Mucosa of rectum (tissue), 2 donors: ENCODE data around the gene SLC2A13.
"Not testable (repeated sequence)": the region's sequence is repeated elsewhere in the genome, so short reads cannot be mapped to it uniquely, and the experiment has no call there.

Experiments used
- H3K27ac ChIP-seq, 2 donors: one replicate each; pipeline ENCODE4 v1.7.0; 2013; ENCODE audit warnings: inconsistent platforms in 2 of 2, low read depth in 2 of 2, low read length in 2 of 2
- H3K27me3 ChIP-seq, 2 donors: one replicate each; pipeline ENCODE4 v1.7.0; 2013; ENCODE audit warnings: low read length in 2 of 2; ENCODE audit not compliant: control insufficient read depth in 2 of 2, insufficient read depth in 2 of 2
- H3K36me3 ChIP-seq, 2 donors: one replicate each; pipeline ENCODE4 v1.7.0; 2013; ENCODE audit warnings: low read length in 2 of 2; ENCODE audit not compliant: control insufficient read depth in 2 of 2, insufficient read depth in 2 of 2
- H3K4me1 ChIP-seq, 2 donors: one replicate each; pipeline ENCODE4 v1.7.0; 2013; ENCODE audit warnings: low read length in 2 of 2, mild to moderate bottlenecking in 1 of 2; ENCODE audit not compliant: control insufficient read depth in 2 of 2, insufficient read depth in 2 of 2
- H3K4me3 ChIP-seq, 2 donors: one replicate each; pipeline ENCODE4 v1.7.0; 2013; ENCODE audit warnings: low read length in 2 of 2
- H3K9ac ChIP-seq, 2 donors: one replicate each; pipeline ENCODE4 v1.7.0; 2013; ENCODE audit warnings: low read length in 2 of 2, low read depth in 1 of 2, mild to moderate bottlenecking in 1 of 2
- H3K9me3 ChIP-seq, 2 donors: one replicate each; pipeline ENCODE4 v1.7.0; 2013; ENCODE audit warnings: low read length in 2 of 2; ENCODE audit not compliant: control insufficient read depth in 2 of 2
- donor health status: healthy.
- donor health status: Normal muscosa, but diverticular disease.

The SLC2A13 gene

DNA sequence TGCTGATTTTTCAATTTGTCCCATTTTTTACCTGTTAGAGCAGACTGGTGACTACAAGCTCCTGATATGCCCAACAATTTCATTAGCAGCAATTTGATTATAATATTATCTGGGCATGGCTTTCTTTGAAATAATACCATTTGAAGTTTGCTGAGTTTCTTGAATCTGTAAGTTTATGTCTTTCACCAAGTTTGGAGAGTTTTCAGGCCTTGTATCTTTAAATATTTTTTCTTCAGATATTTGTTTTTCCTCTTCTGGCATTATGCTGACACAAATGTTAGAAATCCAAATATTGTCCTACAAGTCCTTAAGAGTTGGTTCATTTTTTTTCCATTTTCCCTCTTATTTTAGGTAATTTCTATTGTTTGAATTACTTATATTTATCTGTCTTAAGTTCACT is 30.4 kb downstream of the SLC2A13 start:
- H3K4me1 ChIP-seq = no peaks in the 10 kb centered on the region
- H3K9ac ChIP-seq = no peak overlapping the region

DNA sequence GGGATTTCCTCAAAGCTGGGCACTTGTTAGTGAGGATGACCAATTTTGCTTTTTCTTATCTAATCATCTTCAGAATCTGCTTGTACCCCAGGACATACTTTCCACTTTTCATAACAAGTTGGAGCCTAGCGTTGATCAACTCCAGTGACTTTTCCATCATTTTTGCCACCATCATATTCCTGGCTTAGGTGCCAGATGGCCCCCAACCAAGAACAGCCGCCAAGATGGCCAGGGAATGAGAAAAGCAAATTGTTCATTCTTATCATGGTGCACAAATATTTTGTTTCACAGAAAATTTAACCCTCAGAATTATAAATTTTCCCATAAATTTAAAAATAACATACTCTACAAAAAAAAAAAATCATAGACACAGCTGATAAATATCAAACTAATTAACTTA is 37.5 kb downstream of the SLC2A13 start:
- Histone ChIP-seq H3K9me3 (no peaks in the 10 kb centered on the region), H3K27ac (no peak overlapping the region), H3K4me3 (no peak overlapping the region), H3K4me1 (no peaks in the 10 kb centered on the region), H3K27me3 (no peaks in the 10 kb centered on the region), H3K36me3 (no peaks in the 10 kb centered on the region), H3K9ac (no peak overlapping the region)

More for the DNA sequence above, 30.4 kb downstream of the SLC2A13 start:
- Histone ChIP-seq H3K9me3 (no peaks in the 10 kb centered on the region), H3K27ac (no peak overlapping the region), H3K4me3 (no peak overlapping the region), H3K36me3 (no peaks in the 10 kb centered on the region), H3K27me3 (no peaks in the 10 kb centered on the region)

DNA sequence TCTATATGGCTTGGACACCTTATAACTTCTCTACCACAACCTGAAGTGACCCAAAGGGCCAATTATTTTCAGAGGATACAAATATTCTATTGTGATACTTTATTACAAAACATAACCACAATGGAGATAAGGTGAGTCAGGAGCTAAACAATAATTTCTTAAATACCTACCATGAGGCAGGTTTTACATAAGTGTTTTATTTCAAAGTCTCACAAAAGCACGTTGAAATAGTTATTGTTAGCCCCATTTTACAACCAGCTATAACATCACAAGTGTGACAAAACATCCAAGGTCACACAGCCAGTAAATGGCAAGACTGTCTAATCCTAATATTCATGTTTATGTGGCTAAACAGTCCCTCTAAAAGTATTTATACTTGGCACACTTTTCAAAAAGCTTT is 40.2 kb downstream of the SLC2A13 start:
- H3K4me3 ChIP-seq = no peak overlapping the region
- no peaks in the 10 kb centered on the region for H3K9me3 ChIP-seq
- H3K27ac ChIP-seq = no peak overlapping the region
- H3K9ac ChIP-seq = no peak overlapping the region
- no peaks in the 10 kb centered on the region for H3K36me3 ChIP-seq
- H3K4me1 ChIP-seq = no peaks in the 10 kb centered on the region
- H3K27me3 ChIP-seq = no peaks in the 10 kb centered on the region

DNA sequence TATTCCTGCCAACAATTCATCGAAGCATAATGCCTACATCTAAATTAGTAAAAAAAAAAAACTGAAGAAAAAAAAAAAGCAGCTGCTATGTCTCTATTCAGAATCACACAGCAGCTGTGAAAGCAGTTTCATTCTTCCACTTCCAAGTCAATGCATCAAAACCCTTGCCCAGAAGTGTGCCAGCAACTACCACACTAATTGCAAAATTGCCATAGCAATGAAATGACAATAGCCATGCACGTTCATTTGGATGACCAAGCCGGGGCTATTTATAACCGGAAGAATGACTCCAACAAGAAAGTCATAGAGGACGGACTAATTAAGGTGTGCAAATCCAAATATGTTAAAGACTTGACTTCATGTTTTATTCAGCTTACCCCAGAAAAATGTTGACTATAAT is 42.5 kb downstream of the SLC2A13 start:
- H3K27ac ChIP-seq = no peak overlapping the region
- H3K36me3 ChIP-seq = no peaks in the 10 kb centered on the region
- H3K9me3 ChIP-seq = no peaks in the 10 kb centered on the region
- H3K4me1 ChIP-seq = peaks cover 0 to under 1% of the 10 kb centered on the region in 2 donors
- H3K9ac ChIP-seq = no peak overlapping the region
- H3K4me3 ChIP-seq = no peak overlapping the region
- no peaks in the 10 kb centered on the region for H3K27me3 ChIP-seq

DNA sequence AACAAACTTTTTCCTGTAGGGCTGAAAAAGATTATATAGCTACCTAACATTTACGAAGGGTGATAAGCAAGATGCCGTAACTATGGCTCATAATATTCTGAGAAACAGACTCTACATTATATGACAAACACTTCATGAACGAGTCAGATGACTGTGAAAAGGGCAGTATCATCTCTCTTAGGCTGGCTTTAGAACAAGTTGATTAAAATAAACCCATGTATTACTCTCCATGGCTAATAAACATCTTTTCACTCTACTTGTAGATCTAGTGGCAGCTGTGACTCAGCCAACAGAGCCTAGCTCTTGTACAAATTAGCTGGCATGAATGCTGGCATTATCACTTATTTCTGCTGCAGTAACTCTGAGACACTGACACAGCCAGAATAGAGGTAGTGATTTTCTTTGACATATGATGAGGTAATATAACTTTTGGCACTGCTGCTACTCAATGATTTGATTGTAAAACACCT is 47.1 kb downstream of the SLC2A13 start:
- peak overlapping the region; percentile 10 to 12 for H3K27ac ChIP-seq
- peak overlapping the region in 1 of 2 donors; percentile 9 for H3K4me3 ChIP-seq
- peaks cover 0 to 3% of the 10 kb centered on the region in 2 donors for H3K4me1 ChIP-seq
- no peaks in the 10 kb centered on the region for H3K27me3 ChIP-seq
- no peaks in the 10 kb centered on the region for H3K36me3 ChIP-seq
- no peaks in the 10 kb centered on the region for H3K9me3 ChIP-seq
- no peak overlapping the region for H3K9ac ChIP-seq

DNA sequence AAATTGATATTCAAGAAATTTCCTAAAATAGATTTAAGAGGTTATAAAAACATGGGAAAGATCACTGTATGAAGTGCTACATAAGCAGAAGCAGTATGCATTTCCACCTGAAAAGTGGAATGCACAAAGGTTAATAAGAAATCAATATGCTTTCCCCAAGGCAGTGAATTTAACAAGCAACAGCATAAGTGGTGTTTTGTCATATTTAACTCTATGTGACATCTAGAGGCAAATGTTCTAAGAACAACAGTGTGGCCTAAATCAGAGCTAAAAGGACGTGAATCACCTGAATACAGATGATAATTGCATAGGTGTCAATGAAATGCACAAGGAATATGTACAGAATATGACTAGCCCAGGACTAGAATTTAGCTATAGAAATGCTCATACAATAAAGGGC is 49.5 kb downstream of the SLC2A13 start:
- Histone ChIP-seq H3K36me3 (no peaks in the 10 kb centered on the region), H3K27ac (no peak overlapping the region), H3K27me3 (no peaks in the 10 kb centered on the region), H3K4me3 (no peak overlapping the region), H3K9ac (no peak overlapping the region), H3K9me3 (no peaks in the 10 kb centered on the region), H3K4me1 (peaks cover 0 to 3% of the 10 kb centered on the region in 2 donors)

DNA sequence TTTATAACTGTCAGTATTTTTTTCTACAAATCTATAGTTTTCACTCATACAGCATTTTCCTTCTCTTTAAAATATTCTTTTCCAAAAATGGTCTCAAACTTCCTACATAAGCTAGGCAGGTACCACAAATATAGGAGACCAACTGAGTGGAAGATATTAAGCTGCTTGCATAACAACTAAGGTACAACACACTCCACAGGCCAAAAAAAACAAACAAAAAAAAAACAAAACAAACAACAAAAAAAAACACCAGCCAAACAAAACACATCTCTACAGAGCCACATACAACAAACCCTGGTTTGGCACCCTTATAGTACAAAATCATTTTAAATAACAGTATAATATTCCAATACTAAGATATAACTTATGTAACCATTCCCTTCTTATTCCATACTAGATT is 50.1 kb downstream of the SLC2A13 start:
- no peaks in the 10 kb centered on the region for H3K27me3 ChIP-seq
- no peak overlapping the region for H3K4me3 ChIP-seq
- H3K9me3 ChIP-seq = no peaks in the 10 kb centered on the region
- H3K9ac ChIP-seq = no peak overlapping the region
- no peak overlapping the region for H3K27ac ChIP-seq
- peaks cover 0 to 3% of the 10 kb centered on the region in 2 donors for H3K4me1 ChIP-seq
- no peaks in the 10 kb centered on the region for H3K36me3 ChIP-seq

DNA sequence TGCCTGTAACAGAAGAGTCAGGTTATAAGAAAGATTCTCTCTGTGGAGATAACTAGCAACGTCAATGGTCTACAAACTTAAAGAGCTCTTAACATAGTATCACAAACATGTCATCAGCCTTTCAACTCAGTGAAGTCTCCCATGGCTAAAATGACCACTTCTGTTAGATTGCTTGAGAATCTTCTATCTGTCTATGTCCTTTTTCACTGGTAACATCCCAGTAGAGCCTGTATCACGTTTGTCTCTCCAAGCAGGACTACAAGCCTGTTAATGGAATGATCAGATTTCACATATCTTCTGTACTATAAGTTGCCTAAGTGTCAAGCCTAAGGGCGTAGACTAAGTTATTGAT is 50.7 kb downstream of the SLC2A13 start:
- H3K9ac ChIP-seq = no peak overlapping the region
- H3K36me3 ChIP-seq = no peaks in the 10 kb centered on the region
- H3K27me3 ChIP-seq = no peaks in the 10 kb centered on the region
- H3K9me3 ChIP-seq = no peaks in the 10 kb centered on the region
- no peak overlapping the region for H3K27ac ChIP-seq
- H3K4me1 ChIP-seq = peaks cover 0 to 3% of the 10 kb centered on the region in 2 donors
- no peak overlapping the region for H3K4me3 ChIP-seq

DNA sequence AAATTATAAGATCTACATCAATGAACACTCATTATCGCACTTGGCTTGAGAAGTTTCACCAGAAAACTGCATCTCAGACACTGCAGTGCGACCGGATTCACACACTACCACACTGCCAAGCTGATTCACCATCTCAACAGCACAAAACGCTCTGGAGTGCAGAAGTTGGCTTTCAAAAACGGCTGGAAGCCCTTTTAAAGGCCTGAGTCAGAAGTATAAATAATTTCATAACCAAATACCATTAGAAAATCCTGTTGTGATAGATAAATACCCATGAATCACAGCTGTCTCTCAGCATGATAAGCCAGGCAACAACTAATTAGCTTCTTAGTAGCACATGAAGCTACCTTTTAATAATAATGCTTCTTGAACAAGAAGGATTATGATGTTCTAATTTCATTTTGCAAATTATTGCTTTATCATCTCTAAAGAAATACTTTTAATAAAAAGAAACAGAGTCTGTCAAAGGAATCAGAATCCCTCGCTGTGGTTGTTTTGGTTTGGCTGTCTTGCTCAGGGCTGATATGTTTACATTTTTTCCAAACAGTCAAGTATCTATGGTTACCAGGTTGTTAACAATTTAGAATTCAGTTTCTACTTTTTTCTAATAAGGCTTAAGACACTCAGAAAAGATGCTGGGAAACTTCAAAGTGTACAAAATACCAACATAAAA is 51.2 kb downstream of the SLC2A13 start:
- Histone ChIP-seq H3K4me1 (peaks cover 0 to 3% of the 10 kb centered on the region in 2 donors), H3K27me3 (no peaks in the 10 kb centered on the region), H3K4me3 (no peak overlapping the region), H3K36me3 (no peaks in the 10 kb centered on the region), H3K9ac (no peak overlapping the region), H3K9me3 (no peaks in the 10 kb centered on the region), H3K27ac (no peak overlapping the region)

DNA sequence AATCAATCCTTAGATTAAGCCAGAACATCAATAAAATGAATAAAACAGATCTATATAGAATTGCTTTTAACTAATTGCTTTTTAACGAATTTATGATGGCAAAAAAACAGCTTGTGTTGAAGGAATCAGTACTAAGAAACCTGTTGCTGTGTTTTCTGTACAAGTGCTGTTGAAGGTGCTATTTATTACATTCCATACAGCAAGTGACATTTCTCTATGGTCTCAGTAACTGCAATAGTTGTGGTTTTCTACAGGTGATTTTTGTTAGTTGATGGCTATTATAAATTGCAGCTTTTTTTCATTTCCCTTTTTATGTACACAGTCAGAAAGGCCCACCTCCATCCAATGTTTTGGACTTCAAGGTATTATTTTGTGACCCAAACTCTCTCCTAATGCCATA is 56.6 kb downstream of the SLC2A13 start:
- Histone ChIP-seq H3K36me3 (no peaks in the 10 kb centered on the region), H3K4me1 (no peaks in the 10 kb centered on the region), H3K9ac (no peak overlapping the region), H3K9me3 (no peaks in the 10 kb centered on the region), H3K4me3 (no peak overlapping the region), H3K27me3 (no peaks in the 10 kb centered on the region), H3K27ac (no peak overlapping the region)

DNA sequence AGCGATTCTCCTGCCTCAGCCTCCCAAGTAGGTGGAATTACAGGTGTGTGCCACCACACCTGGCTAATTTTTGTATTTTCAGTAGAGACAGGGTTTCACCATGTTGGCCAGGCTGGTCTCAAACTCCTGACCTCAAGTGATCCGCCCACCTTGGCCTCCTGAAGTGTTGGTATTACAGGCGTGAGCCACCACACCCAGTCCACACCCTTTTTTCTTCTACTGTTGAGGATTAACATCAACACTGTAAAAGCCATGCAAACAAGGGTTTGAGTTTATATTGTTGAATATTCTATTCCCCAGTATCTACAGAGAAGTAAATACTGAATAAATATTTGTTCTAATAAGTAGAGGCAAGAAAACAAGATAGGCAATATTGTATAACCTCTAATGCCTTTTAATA is 58.9 kb downstream of the SLC2A13 start:
- H3K9me3 ChIP-seq, H3K36me3 ChIP-seq, H3K9ac ChIP-seq, H3K4me1 ChIP-seq, H3K27me3 ChIP-seq, H3K27ac ChIP-seq, H3K4me3 ChIP-seq: not testable (repeated sequence)
